Smooth muscle cell (in vitro differentiated cells): ENCODE results near the gene MTR. TPM values are rescaled to one million over a fixed set of nuclear protein-coding genes. Genes with fewer than 3 reads are reported as not detected.

ENCODE experiments used
- DNase-seq: peaks from one replicate; lab custom pipeline; 2025; ENCODE audit not compliant: unreplicated experiment; lab: John Stamatoyannopoulos, UW
- H2AFZ ChIP-seq: fragments of 200-600 bp; sonication (generic); 2 replicates; pipeline ENCODE4 v1.6.0; 2016; ENCODE audit warnings: antibody characterized with exemption, low read depth, mild to moderate bottlenecking
- H3F3A ChIP-seq: fragments of 200-600 bp; sonication (generic); 2 replicates; pipeline ENCODE4 v1.6.0; 2017; ENCODE audit warnings: antibody characterized with exemption, low read depth
- H3K27ac ChIP-seq: fragments of 200-600 bp; sonication (generic); 2 replicates; pipeline ENCODE4 v1.5.1; 2016; ENCODE audit warnings: low read depth, mild to moderate bottlenecking
- H3K27me3 ChIP-seq: fragments of 200-600 bp; sonication (generic); 2 replicates; pipeline ENCODE4 v1.6.1; 2016; ENCODE audit warnings: low read depth, mild to moderate bottlenecking
- H3K36me3 ChIP-seq: fragments of 200-600 bp; sonication (generic); 2 replicates; pipeline ENCODE4 v1.5.1; 2016; ENCODE audit warnings: low read depth
- H3K4me1 ChIP-seq: fragments of 200-600 bp; sonication (generic); 2 replicates; pipeline ENCODE4 v1.5.1; 2016; ENCODE audit warnings: low read depth
- H3K4me2 ChIP-seq: fragments of 200-600 bp; sonication (generic); 2 replicates; pipeline ENCODE4 v1.6.0; 2016; ENCODE audit warnings: mild to moderate bottlenecking
- H3K4me3 ChIP-seq: fragments of 200-600 bp; sonication (generic); 2 replicates; pipeline ENCODE4 v1.5.1; 2016; ENCODE audit warnings: mild to moderate bottlenecking
- H3K79me2 ChIP-seq: fragments of 200-600 bp; sonication (generic); 2 replicates; pipeline ENCODE4 v1.6.0; 2016; ENCODE audit warnings: low read depth, mild to moderate bottlenecking
- H3K9ac ChIP-seq: fragments of 200-600 bp; sonication (generic); 2 replicates; pipeline ENCODE4 v1.6.0; 2016; ENCODE audit warnings: low read depth
- H3K9me3 ChIP-seq: fragments of 200-600 bp; sonication (generic); replicated peaks from 2 replicates; pipeline ENCODE4 v1.5.1; 2016; ENCODE audit warnings: low read depth
- H4K20me1 ChIP-seq: fragments of 200-600 bp; sonication (generic); 2 replicates; pipeline ENCODE4 v1.6.0; 2016; ENCODE audit warnings: low read depth
- CTCF ChIP-seq: fragments of 200-600 bp; sonication (generic); IDR thresholded peaks from 2 replicates; pipeline ENCODE4 v1.5.1; 2017; ENCODE audit warnings: borderline replicate concordance, mild to moderate bottlenecking, antibody characterized with exemption; ENCODE audit not compliant: insufficient read depth, poor library complexity, severe bottlenecking
- WGBS: methylation state at CpG from one replicate; pipeline ENCODE4 v1.1.7; 2016; ENCODE audit warnings: low lambda C conversion rate; 5-methylcytosine and 5-hydroxymethylcytosine counted together
- polyA plus RNA-seq: library from polyadenylated mRNA; unstranded; fragments of >200 nt; fragmentation: Nextera tagmentation; extraction: Ambion mirVana; gene quantifications from 2 replicates; pipeline ENCODE4 v1.2.1, GENCODE V29; 2016
- total RNA-seq: library from RNA; depleted of rRNA; stranded (reverse); fragments of >200 nt; gene quantifications from 2 replicates; pipeline ENCODE4 v1.2.3, GENCODE V29; 2014

MTR gene
- total and polyA plus RNA-seq, 2 experiments from 2014 or later, result 10.7 to 18.3 TPM

GRCh38 chr1:236948996-236949395, 153.9 kb downstream of the MTR start:
- Histone ChIP-seq H3K9me3 (no peaks in the 10 kb centered on the region), H3K4me3 (no peak overlapping the region), H3K79me2 (no peaks in the 10 kb centered on the region), H3K27me3 (no peaks in the 10 kb centered on the region), H3F3A (no peaks in the 10 kb centered on the region), H4K20me1 (no peaks in the 10 kb centered on the region), H2AFZ (no peak overlapping the region), H3K27ac (no peak overlapping the region), H3K4me2 (no peak overlapping the region), H3K4me1 (peaks cover 9% of the 10 kb centered on the region), H3K9ac (no peak overlapping the region), H3K36me3 (no peaks in the 10 kb centered on the region)
- 80% methylated on average over 6 of the region's 6 CpGs for WGBS
- DNase-seq, result no peak
- no peak for TF ChIP-seq CTCF

- Histone ChIP-seq H3K36me3 (no peaks in the 10 kb centered on the region), H3K9me3 (no peaks in the 10 kb centered on the region), H3K4me2 (no peak overlapping the region), H4K20me1 (no peaks in the 10 kb centered on the region), H3K27ac (no peak overlapping the region), H3K79me2 (no peaks in the 10 kb centered on the region), H3K27me3 (no peaks in the 10 kb centered on the region), H3K4me3 (no peak overlapping the region), H3F3A (no peaks in the 10 kb centered on the region), H2AFZ (no peak overlapping the region), H3K4me1 (peaks cover 9% of the 10 kb centered on the region), H3K9ac (no peak overlapping the region)
- no peak for TF ChIP-seq CTCF
- WGBS, result 90% methylated on average over 5 of the region's 5 CpGs
- DNase-seq, result no peak
These were observed 155.3 kb downstream of the MTR start for GRCh38 chr1:236950365-236950764.

- TF ChIP-seq CTCF, result no peak
- Histone ChIP-seq H4K20me1 (no peaks in the 10 kb centered on the region), H3K4me1 (peaks cover 9% of the 10 kb centered on the region), H3K27me3 (no peaks in the 10 kb centered on the region), H3K9me3 (no peaks in the 10 kb centered on the region), H3K9ac (no peak overlapping the region), H3K4me2 (no peak overlapping the region), H3K4me3 (no peak overlapping the region), H3K27ac (no peak overlapping the region), H3F3A (no peaks in the 10 kb centered on the region), H3K36me3 (no peaks in the 10 kb centered on the region), H3K79me2 (no peaks in the 10 kb centered on the region), H2AFZ (no peak overlapping the region)
- WGBS, result 39% methylated on average over 7 of the region's 7 CpGs
- no peak for DNase-seq
These were observed 156.6 kb downstream of the MTR start for GRCh38 chr1:236951672-236952071.

- Histone ChIP-seq H3K4me2 (no peak overlapping the region), H2AFZ (no peak overlapping the region), H3F3A (no peaks in the 10 kb centered on the region), H3K79me2 (no peaks in the 10 kb centered on the region), H3K36me3 (no peaks in the 10 kb centered on the region), H3K27me3 (no peaks in the 10 kb centered on the region), H3K4me1 (peaks cover 9% of the 10 kb centered on the region), H4K20me1 (no peaks in the 10 kb centered on the region), H3K4me3 (no peak overlapping the region), H3K27ac (no peak overlapping the region), H3K9me3 (no peaks in the 10 kb centered on the region), H3K9ac (no peak overlapping the region)
- WGBS, result 41% methylated on average over 9 of the region's 9 CpGs
- no peak for DNase-seq
- TF ChIP-seq CTCF, result no peak
These were observed 157.3 kb downstream of the MTR start for GRCh38 chr1:236952246-236953003.
